Measurements from ENCODE around the gene IPO8.

GRCh38 chr12:30729547-30729946 lies 33.9 kb upstream of the IPO8 start:
- TF ChIP-seq POLR2A (IDR thresholded peaks at IDR 0.05; ENCODE audit: control extremely low read depth in 1 of 2, low read depth in 2 of 2, low read length in 2 of 2) (no peak), MAX (IDR thresholded peaks at IDR 0.05) (no peak), ATF2 (IDR thresholded peaks at IDR 0.05; ENCODE audit: low read length) (no peak), SIRT6 (IDR thresholded peaks at IDR 0.05; ENCODE audit: low read length) (no peak), CBX8 (IDR thresholded peaks at IDR 0.05; ENCODE audit: borderline replicate concordance, low read depth, low read length) (no peak), CTCF (IDR thresholded peaks at IDR 0.05; ENCODE audit: control extremely low read depth in 1 of 3, insufficient read depth in 1 of 3, low read depth in 1 of 3, low read length in 3 of 3) (no peak), EZH2 (IDR thresholded peaks at IDR 0.05; ENCODE audit: low read depth, low read length, severe bottlenecking) (no peak), GABPA (IDR thresholded peaks at IDR 0.05; ENCODE audit: borderline replicate concordance, insufficient read depth, low read length) (no peak), SAP30 (IDR thresholded peaks at IDR 0.05; ENCODE audit: insufficient read depth, insufficient replicate concordance, low read length) (no peak), CTBP2 (IDR thresholded peaks at IDR 0.05; ENCODE audit: borderline replicate concordance, insufficient read depth, insufficient read length, low read length) (no peak), JUN (IDR thresholded peaks at IDR 0.05; ENCODE audit: low read depth, low read length) (no peak)
